Measurements from ENCODE around the gene FCGR1A.
A peak's percentile ranks its signal among the peaks of the same experiment; 100 is the strongest.
"Not testable (repeated sequence)": the region's sequence is repeated elsewhere in the genome, so short reads cannot be mapped to it uniquely, and the experiment has no call there.

The FCGR1A gene

GRCh38 chr1:149764087-149764800, 18.2 kb upstream of the FCGR1A start:
- H3K27ac ChIP-seq; H3K36me3 ChIP-seq (ENCODE audit: insufficient read depth, low read length); DNase-seq (ENCODE audit: low read depth, low spot score); H3K9ac ChIP-seq (ENCODE audit: insufficient read length); H3K4me3 ChIP-seq; H3K9me3 ChIP-seq (ENCODE audit: low read depth, low read length): not testable (repeated sequence)

DNA sequence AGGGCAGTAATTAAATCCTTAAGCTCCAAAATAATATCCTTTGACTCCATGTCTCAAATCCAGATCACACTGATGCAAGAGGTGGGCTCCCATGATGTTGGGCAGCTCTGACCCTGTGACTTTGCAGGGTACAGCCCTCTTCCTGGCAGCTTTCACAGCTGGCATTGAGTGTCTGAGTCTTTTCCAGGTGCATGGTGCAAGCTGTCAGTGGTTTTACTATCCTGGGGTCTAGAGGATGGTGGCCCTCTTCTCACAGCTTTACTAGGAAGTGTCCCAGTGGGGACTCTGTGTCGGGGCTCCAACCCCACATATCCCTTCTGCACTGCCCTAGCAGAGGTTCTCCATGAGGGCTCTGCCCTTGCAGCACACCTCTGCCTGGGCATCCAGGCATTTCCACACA, 16.3 kb upstream of the FCGR1A start:
- not testable (repeated sequence) for H3K36me3 ChIP-seq (ENCODE audit: insufficient read depth, low read length); H3K27ac ChIP-seq; H3K9me3 ChIP-seq (ENCODE audit: low read depth, low read length); H3K9ac ChIP-seq (ENCODE audit: insufficient read length); H3K4me3 ChIP-seq; DNase-seq (ENCODE audit: low read depth, low spot score)

GRCh38 chr1:149769216-149769615, 13.3 kb upstream of the FCGR1A start:
- H3K27ac ChIP-seq; H3K36me3 ChIP-seq (ENCODE audit: insufficient read depth, low read length); H3K9me3 ChIP-seq (ENCODE audit: low read depth, low read length); H3K4me3 ChIP-seq; DNase-seq (ENCODE audit: low read depth, low spot score); H3K9ac ChIP-seq (ENCODE audit: insufficient read length): not testable (repeated sequence)

DNA sequence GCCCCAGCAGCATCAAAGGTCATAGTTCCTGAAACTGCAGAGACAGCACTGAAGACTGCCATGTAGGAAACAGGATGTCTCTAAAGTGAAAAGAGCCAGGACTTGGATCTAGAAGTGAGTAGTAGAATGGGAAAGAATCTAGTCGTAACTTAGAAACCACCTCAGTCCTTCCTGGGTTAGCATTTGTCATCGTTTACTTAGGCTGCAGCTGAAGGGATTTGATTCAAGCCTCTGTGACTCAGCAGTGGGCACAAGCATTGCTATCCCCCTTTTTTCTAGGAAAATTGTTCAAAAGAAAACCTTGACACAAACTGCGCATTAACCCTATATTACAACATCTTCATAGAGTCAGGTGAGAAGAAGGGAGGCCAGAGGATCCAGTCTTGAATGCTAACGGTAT, 11.8 kb upstream of the FCGR1A start:
- H3K36me3 ChIP-seq (ENCODE audit: insufficient read depth, low read length); H3K4me3 ChIP-seq; DNase-seq (ENCODE audit: low read depth, low spot score); H3K9ac ChIP-seq (ENCODE audit: insufficient read length); H3K27ac ChIP-seq; H3K9me3 ChIP-seq (ENCODE audit: low read depth, low read length): not testable (repeated sequence)

- not testable (repeated sequence) for H3K27ac ChIP-seq; H3K4me3 ChIP-seq; H3K9me3 ChIP-seq (ENCODE audit: low read depth, low read length); DNase-seq (ENCODE audit: low read depth, low spot score); H3K36me3 ChIP-seq (ENCODE audit: insufficient read depth, low read length); H3K9ac ChIP-seq (ENCODE audit: insufficient read length)
Measured at GRCh38 chr1:149771653-149772425, 10.7 kb upstream of the FCGR1A start.

GRCh38 chr1:149775510-149776147, 6.9 kb upstream of the FCGR1A start:
- H3K9me3 ChIP-seq (ENCODE audit: low read depth, low read length); DNase-seq (ENCODE audit: low read depth, low spot score); H3K27ac ChIP-seq; H3K36me3 ChIP-seq (ENCODE audit: insufficient read depth, low read length); H3K4me3 ChIP-seq; H3K9ac ChIP-seq (ENCODE audit: insufficient read length): not testable (repeated sequence)

DNA sequence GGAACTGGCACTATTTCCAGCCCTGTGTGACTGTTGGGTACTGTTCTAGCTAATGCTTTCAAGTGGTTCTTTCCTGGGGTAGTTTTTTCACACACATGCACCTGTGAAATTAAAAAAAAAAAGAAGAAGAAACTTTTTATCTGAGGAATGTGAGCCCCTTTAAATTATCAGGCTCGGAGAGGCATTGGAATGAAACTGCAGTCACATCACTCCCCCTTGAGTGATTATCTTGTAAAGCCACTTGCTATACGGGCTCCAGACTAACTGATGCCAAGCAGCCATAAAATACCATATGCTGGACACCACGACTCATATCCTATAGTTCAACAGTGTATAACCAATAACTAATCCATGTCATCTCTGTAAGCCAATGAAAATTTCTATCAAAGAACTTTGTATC, 5.4 kb upstream of the FCGR1A start:
- not testable (repeated sequence) for H3K27ac ChIP-seq; H3K9me3 ChIP-seq (ENCODE audit: low read depth, low read length); H3K4me3 ChIP-seq; H3K9ac ChIP-seq (ENCODE audit: insufficient read length); DNase-seq (ENCODE audit: low read depth, low spot score); H3K36me3 ChIP-seq (ENCODE audit: insufficient read depth, low read length)

DNA sequence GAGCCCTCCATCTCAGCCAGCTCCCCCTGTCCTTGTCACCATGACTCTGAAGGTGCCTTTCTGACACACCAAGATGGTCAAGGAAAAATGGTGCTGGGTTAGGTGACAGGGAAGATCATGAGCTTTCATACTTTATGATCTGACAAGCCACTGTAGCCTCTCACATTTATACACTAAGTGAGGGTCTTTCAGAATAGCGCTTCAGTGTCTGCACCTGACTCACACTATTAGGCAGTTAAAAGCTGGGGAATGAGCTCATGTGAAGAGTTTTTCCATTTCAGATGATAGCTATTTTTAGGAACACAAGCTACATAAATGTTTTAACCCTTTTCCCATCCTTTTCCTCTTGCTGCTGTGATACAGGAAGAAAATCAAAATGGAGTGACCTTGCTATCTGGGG, 4.2 kb upstream of the FCGR1A start:
- H3K36me3 ChIP-seq (ENCODE audit: insufficient read depth, low read length); DNase-seq (ENCODE audit: low read depth, low spot score); H3K9me3 ChIP-seq (ENCODE audit: low read depth, low read length); H3K4me3 ChIP-seq; H3K9ac ChIP-seq (ENCODE audit: insufficient read length); H3K27ac ChIP-seq: not testable (repeated sequence)

DNA sequence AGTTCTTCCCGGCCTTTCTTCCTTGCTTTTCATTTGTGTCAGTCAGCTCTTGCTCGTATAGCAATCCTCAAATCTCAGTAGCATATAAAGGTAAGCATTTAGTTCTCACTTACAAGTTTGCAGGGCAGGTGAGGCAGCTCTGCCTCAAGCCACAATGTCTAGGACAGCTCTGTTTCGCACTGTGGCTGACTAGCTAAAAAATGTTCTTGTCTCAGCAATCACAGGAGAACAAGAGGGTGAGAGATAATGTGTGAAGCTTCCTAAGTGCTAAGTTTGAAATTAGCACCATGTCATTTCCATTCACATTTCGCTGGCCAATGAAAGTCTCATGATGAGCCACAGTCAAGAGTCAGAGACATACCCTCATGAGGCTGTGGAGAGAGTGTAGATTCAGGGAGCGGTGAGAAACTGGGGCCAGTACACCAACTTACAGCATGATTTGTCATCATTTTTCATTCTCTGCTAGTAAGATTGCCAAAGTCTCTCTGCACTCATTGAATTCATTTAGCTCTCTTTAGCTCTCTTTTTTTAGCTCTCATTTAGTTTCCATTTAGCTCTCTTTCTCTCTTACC, 995 bp upstream of the FCGR1A start:
- not testable (repeated sequence) for H3K36me3 ChIP-seq (ENCODE audit: insufficient read depth, low read length); H3K27ac ChIP-seq; DNase-seq (ENCODE audit: low read depth, low spot score); H3K9ac ChIP-seq (ENCODE audit: insufficient read length); H3K9me3 ChIP-seq (ENCODE audit: low read depth, low read length); H3K4me3 ChIP-seq

DNA sequence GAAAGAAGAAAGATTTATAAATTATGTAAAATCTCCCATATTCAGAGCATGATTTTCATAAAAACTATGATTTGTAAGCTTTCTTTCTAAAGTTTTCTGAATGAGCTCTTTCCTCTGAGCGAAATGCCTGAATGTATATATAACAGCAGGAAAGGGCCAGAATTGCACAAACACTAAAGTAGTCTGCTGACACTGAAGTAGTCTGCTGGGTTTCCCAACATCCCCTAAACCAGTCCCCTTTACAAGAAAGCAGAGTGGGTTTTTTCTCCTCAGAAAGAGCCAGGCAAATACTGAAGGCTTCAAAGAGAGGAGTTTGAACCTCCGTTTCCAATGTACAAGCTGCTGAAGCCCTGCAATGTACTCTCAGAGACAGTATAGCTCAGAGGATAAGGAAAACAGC, 795 bp downstream of the FCGR1A start:
- not testable (repeated sequence) for H3K4me3 ChIP-seq; H3K9ac ChIP-seq (ENCODE audit: insufficient read length); DNase-seq (ENCODE audit: low read depth, low spot score); H3K36me3 ChIP-seq (ENCODE audit: insufficient read depth, low read length); H3K27ac ChIP-seq; H3K9me3 ChIP-seq (ENCODE audit: low read depth, low read length)

- not testable (repeated sequence) for DNase-seq (ENCODE audit: low read depth, low spot score); H3K9me3 ChIP-seq (ENCODE audit: low read depth, low read length); H3K27ac ChIP-seq; H3K4me3 ChIP-seq; H3K9ac ChIP-seq (ENCODE audit: insufficient read length); H3K36me3 ChIP-seq (ENCODE audit: insufficient read depth, low read length)
Measured at GRCh38 chr1:149783868-149784267, 1.4 kb downstream of the FCGR1A start.

GRCh38 chr1:149787688-149788451, 5.4 kb downstream of the FCGR1A start:
- not testable (repeated sequence) for DNase-seq (ENCODE audit: low read depth, low spot score); H3K9me3 ChIP-seq (ENCODE audit: low read depth, low read length); H3K4me3 ChIP-seq; H3K27ac ChIP-seq; H3K36me3 ChIP-seq (ENCODE audit: insufficient read depth, low read length); H3K9ac ChIP-seq (ENCODE audit: insufficient read length)

DNA sequence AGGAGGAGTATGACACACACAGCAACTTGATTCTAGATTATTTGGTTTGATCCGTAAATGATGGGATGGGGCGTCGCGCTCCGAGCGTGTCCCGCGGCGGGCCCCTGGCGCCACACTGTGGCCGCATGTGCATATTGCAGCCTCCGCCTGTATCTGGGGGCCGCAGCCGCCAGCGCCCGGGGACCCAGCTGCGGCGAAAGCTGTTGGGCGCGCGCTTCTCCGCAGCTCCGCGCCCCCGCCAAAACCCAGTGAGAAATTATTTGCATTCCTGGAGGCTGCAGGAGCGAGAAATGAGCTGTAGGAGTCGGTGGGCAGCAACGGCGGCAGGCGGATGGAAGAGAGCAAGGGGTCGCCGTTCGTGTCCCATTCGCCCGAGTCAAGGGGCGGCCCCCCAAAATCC, 10.0 kb downstream of the FCGR1A start:
- H3K4me3 ChIP-seq, result peak overlapping the region; percentile 74
- not testable (repeated sequence) for H3K9me3 ChIP-seq (ENCODE audit: low read depth, low read length); H3K9ac ChIP-seq (ENCODE audit: insufficient read length); H3K36me3 ChIP-seq (ENCODE audit: insufficient read depth, low read length); DNase-seq (ENCODE audit: low read depth, low spot score); H3K27ac ChIP-seq
